ENCODE results near the gene KLHDC3.

The KLHDC3 gene

GRCh38 chr6:43013843-43014433, at the start of gene KLHDC3, which contains the start of gene MEA1:
Gene KLHDC3, plus strand, starts transcription at chr6:43014249. Its CDS starts 2,944 bp downstream, at chr6:43017193.
Gene MEA1, minus strand, starts transcription at chr6:43013946. Its CDS starts 133 bp downstream, at chr6:43013813.
- H3K4me3 ChIP-seq (ENCODE audit: low read depth in 1 of 2, low read length in 2 of 2): peak within 1 kb of the TSS; percentile 91 to 94
- H3K27ac ChIP-seq (ENCODE audit: low read length): peak within 1 kb of the TSS; percentile 88
- peak within 1 kb of the TSS; percentile 95 for H2AFZ ChIP-seq (ENCODE audit: low read depth, low read length)
- ATAC-seq (ENCODE audit: insufficient read depth, low read depth): peak; percentile 88
- TF ChIP-seq EZH2 (IDR thresholded peaks at IDR 0.05; ENCODE audit: borderline replicate concordance, low read depth, low read length, severe bottlenecking): no peak
- TF ChIP-seq CTCF (IDR thresholded peaks at IDR 0.05; ENCODE audit: borderline replicate concordance, extremely low read depth, low read length, poor library complexity, severe bottlenecking): no peak
- H3K4me1 ChIP-seq (ENCODE audit: insufficient read depth, low read length): peaks cover 62% of the 10 kb centered on the region
- H3K4me2 ChIP-seq (ENCODE audit: insufficient read depth, low read length): peak within 1 kb of the TSS; percentile 99
- H4K20me1 ChIP-seq (ENCODE audit: insufficient read depth, low read length): peaks cover 27% of the 10 kb centered on the region; the same call in 1 of the 2 replicates
- H3K27me3 ChIP-seq (ENCODE audit: insufficient read depth, low read length, poor library complexity): no peaks in the 10 kb centered on the region
- H3K9ac ChIP-seq (ENCODE audit: low read depth, low read length): peak within 1 kb of the TSS; percentile 90
- H3K36me3 ChIP-seq (ENCODE audit: insufficient read depth, low read length): peaks cover 72% of the 10 kb centered on the region
- no peaks in the 10 kb centered on the region for H3K9me3 ChIP-seq (ENCODE audit: insufficient read depth, low read length, severe bottlenecking)
- peak; percentile 100 for DNase-seq
- H3K79me2 ChIP-seq (ENCODE audit: insufficient read depth, low read length): peaks cover 69% of the 10 kb centered on the region

GRCh38 chr6:42966571-42966970, 47.5 kb upstream of the KLHDC3 start:
- H3K4me2 ChIP-seq (ENCODE audit: insufficient read depth, low read length): no peak overlapping the region
- no peaks in the 10 kb centered on the region for H3K27me3 ChIP-seq (ENCODE audit: insufficient read depth, low read length, poor library complexity)
- no peak for TF ChIP-seq CTCF (IDR thresholded peaks at IDR 0.05; ENCODE audit: borderline replicate concordance, extremely low read depth, low read length, poor library complexity, severe bottlenecking)
- no peak for TF ChIP-seq EZH2 (IDR thresholded peaks at IDR 0.05; ENCODE audit: borderline replicate concordance, low read depth, low read length, severe bottlenecking)
- peaks cover 54% of the 10 kb centered on the region for H3K36me3 ChIP-seq (ENCODE audit: insufficient read depth, low read length)
- H3K9me3 ChIP-seq (ENCODE audit: insufficient read depth, low read length, severe bottlenecking): no peaks in the 10 kb centered on the region
- no peaks in the 10 kb centered on the region for H4K20me1 ChIP-seq (ENCODE audit: insufficient read depth, low read length)
- no peak overlapping the region for H3K27ac ChIP-seq (ENCODE audit: low read length)
- no peak for DNase-seq
- no peaks in the 10 kb centered on the region for H3K4me1 ChIP-seq (ENCODE audit: insufficient read depth, low read length)
- ATAC-seq (ENCODE audit: insufficient read depth, low read depth): no peak
- no peak overlapping the region for H3K9ac ChIP-seq (ENCODE audit: low read depth, low read length)
- no peaks in the 10 kb centered on the region for H3K79me2 ChIP-seq (ENCODE audit: insufficient read depth, low read length)
- H2AFZ ChIP-seq (ENCODE audit: low read depth, low read length): no peak overlapping the region
- no peak overlapping the region for H3K4me3 ChIP-seq (ENCODE audit: low read depth in 1 of 2, low read length in 2 of 2)

GRCh38 chr6:42967228-42967627, 46.8 kb upstream of the KLHDC3 start:
- Histone ChIP-seq H3K27ac (ENCODE audit: low read length) (no peak overlapping the region), H3K79me2 (ENCODE audit: insufficient read depth, low read length) (no peaks in the 10 kb centered on the region), H4K20me1 (ENCODE audit: insufficient read depth, low read length) (0 out of 2 replicates have a peak, but pooled peaks cover 2% of the 10 kb centered on the region), H3K4me1 (ENCODE audit: insufficient read depth, low read length) (no peaks in the 10 kb centered on the region), H2AFZ (ENCODE audit: low read depth, low read length) (no peak overlapping the region), H3K9ac (ENCODE audit: low read depth, low read length) (no peak overlapping the region), H3K27me3 (ENCODE audit: insufficient read depth, low read length, poor library complexity) (no peaks in the 10 kb centered on the region), H3K36me3 (ENCODE audit: insufficient read depth, low read length) (peaks cover 55% of the 10 kb centered on the region), H3K4me2 (ENCODE audit: insufficient read depth, low read length) (no peak overlapping the region), H3K4me3 (ENCODE audit: low read depth in 1 of 2, low read length in 2 of 2) (no peak overlapping the region), H3K9me3 (ENCODE audit: insufficient read depth, low read length, severe bottlenecking) (no peaks in the 10 kb centered on the region)
- no peak for ATAC-seq (ENCODE audit: insufficient read depth, low read depth)
- TF ChIP-seq CTCF (IDR thresholded peaks at IDR 0.05; ENCODE audit: borderline replicate concordance, extremely low read depth, low read length, poor library complexity, severe bottlenecking): no peak
- TF ChIP-seq EZH2 (IDR thresholded peaks at IDR 0.05; ENCODE audit: borderline replicate concordance, low read depth, low read length, severe bottlenecking): no peak
- no peak for DNase-seq

Measured in DND-41 (cell line).